Measurements from ENCODE around the gene RIBC2. TPM values are rescaled to one million over a fixed set of nuclear protein-coding genes. Genes with fewer than 3 reads are reported as not detected.

The RIBC2 gene
- total RNA-seq, 4 donors from 2014 or later, result 0.94 to 1.1 TPM; not detected in 2

DNA sequence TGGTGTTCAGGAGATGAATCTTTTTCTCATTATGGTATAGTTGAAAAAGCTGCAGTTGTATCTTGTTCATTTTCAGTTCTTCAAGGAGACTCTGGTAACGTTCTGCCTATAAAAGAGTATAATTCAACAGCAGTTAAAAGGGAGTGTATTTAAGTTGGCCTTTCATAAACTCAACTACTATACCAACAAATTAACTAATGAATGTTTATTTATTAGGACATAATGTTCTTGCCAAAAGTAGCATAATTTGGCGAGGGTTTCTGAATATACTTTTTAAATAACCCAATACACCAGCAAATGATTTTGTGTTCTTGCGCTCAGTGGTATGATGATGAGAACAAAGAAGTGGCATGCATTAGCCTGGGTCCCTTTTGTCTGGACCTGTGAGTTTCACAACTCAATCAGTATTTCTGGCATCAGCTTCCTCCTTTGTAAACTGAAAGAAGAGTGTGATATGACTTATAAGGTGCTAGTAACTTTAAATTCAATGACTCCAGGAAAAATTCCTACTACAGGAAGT is 11.0 kb upstream of the RIBC2 start:
- Histone ChIP-seq H3K4me3 (no peak overlapping the region), H3K9me3 (peaks cover 0 to 2% (median 0%) of the 10 kb centered on the region in 3 donors), H3K27me3 (peaks cover 9% of the 10 kb centered on the region), H3K36me3 (no peaks in the 10 kb centered on the region), H3K4me1 (no peaks in the 10 kb centered on the region), H3K27ac (no peak overlapping the region)
- TF ChIP-seq EP300 (IDR thresholded peaks at IDR 0.05) (no peak), POLR2A (IDR thresholded peaks at IDR 0.05) (no peak), CTCF (IDR thresholded peaks at IDR 0.05) (no peak), POLR2AphosphoS5 (IDR thresholded peaks at IDR 0.05) (no peak)
- no peak for ATAC-seq
- 48 to 69% methylated on average over 2 to 3 of the region's 3 CpGs for WGBS, 2 donors (ENCODE audit: low coverage in 1 of 2)

DNA sequence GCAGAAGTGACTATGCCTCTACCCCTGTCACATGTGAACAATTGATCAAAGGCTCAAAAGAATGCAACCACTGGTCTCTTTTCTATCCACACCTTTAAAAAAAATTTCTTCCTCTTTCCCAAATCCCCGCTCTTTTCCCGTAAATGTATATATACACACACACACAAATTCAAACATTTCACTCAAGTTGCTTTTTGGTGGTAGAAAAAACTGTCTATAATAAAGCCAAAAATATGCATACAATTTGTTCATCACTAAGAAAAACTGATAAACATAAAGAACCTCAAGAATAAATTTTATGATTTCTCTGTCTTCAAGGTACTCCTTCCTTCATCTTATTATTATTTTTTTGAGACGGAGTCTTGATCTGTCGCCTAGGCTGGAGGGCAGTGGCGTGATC is 5.7 kb upstream of the RIBC2 start:
- no peak for TF ChIP-seq EP300 (IDR thresholded peaks at IDR 0.05)
- no peak for TF ChIP-seq POLR2AphosphoS5 (IDR thresholded peaks at IDR 0.05)
- no peak for TF ChIP-seq CTCF (IDR thresholded peaks at IDR 0.05)
- TF ChIP-seq POLR2A (IDR thresholded peaks at IDR 0.05), result no peak
- H3K27ac ChIP-seq, result no peak overlapping the region
- peaks cover 4% of the 10 kb centered on the region for H3K27me3 ChIP-seq
- H3K4me1 ChIP-seq, result peaks cover 0 to under 1% (median 0%) of the 10 kb centered on the region in 3 donors
- no peak for ATAC-seq
- no peaks in the 10 kb centered on the region for H3K36me3 ChIP-seq
- peaks cover 0 to 11% (median 0%) of the 10 kb centered on the region in 3 donors for H3K9me3 ChIP-seq
- no peak overlapping the region for H3K4me3 ChIP-seq
- 92 to 95% methylated on average over 5 of the region's 5 CpGs for WGBS, 2 donors (ENCODE audit: low coverage in 1 of 2)

- H3K4me1 ChIP-seq, result peaks cover 0 to 14% (median 4%) of the 10 kb centered on the region in 3 donors
- no peak for ATAC-seq
- 80 to 85% methylated on average over 1 to 5 of the region's 27 CpGs for WGBS, 2 donors (ENCODE audit: low coverage in 1 of 2)
Observed at GRCh38 chr22:45413013-45413367, 503 bp upstream of the RIBC2 start.

GRCh38 chr22:45418056-45418769 is 4.7 kb downstream of the RIBC2 start:
- H3K27me3 ChIP-seq, result peaks cover 9% of the 10 kb centered on the region
- no peaks in the 10 kb centered on the region for H3K9me3 ChIP-seq
- no peak for TF ChIP-seq CTCF (IDR thresholded peaks at IDR 0.05)
- no peak for TF ChIP-seq POLR2AphosphoS5 (IDR thresholded peaks at IDR 0.05)
- no peak for TF ChIP-seq POLR2A (IDR thresholded peaks at IDR 0.05)
- TF ChIP-seq EP300 (IDR thresholded peaks at IDR 0.05), result no peak
- 85 to 94% methylated on average over 7 to 13 of the region's 16 CpGs for WGBS, 2 donors (ENCODE audit: low coverage in 1 of 2)
- H3K4me3 ChIP-seq, result no peak overlapping the region
- H3K36me3 ChIP-seq, result no peaks in the 10 kb centered on the region
- no peak for ATAC-seq
- H3K4me1 ChIP-seq, result peaks cover 0 to 9% (median 1%) of the 10 kb centered on the region in 3 donors
- no peak overlapping the region for H3K27ac ChIP-seq

More at GRCh38 chr22:45413013-45413367, 503 bp upstream of the RIBC2 start:
- Histone ChIP-seq H3K36me3 (no peaks in the 10 kb centered on the region), H3K4me3 (peak overlapping the region in 1 of 2 donors; percentile 52), H3K9me3 (peaks cover 0 to 4% (median 0%) of the 10 kb centered on the region in 3 donors), H3K27ac (no peak overlapping the region), H3K27me3 (peaks cover 11% of the 10 kb centered on the region)
- TF ChIP-seq POLR2A (IDR thresholded peaks at IDR 0.05) (no peak), POLR2AphosphoS5 (IDR thresholded peaks at IDR 0.05) (no peak), CTCF (IDR thresholded peaks at IDR 0.05) (no peak), EP300 (IDR thresholded peaks at IDR 0.05) (no peak)

DNA sequence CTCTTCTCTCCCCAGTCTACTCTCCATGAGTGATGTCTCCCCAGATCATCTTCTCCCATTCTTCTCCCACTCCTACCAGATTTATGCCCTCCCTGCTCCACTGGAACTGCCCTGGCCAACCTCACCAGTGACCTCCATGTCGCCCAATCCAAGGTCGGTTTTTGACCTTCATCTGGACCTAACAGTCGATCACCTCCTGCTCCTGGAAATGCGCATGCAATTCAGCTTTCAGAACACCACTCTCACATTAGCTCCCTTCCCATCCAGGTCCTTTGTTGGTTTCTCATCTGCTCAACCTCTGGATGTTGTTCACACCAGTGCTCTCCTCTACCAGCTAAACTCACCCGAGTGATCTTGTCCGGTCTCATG is 5.3 kb downstream of the RIBC2 start:
- Histone ChIP-seq H3K27ac (no peak overlapping the region), H3K4me1 (peaks cover 0 to 4% (median 0%) of the 10 kb centered on the region in 3 donors), H3K9me3 (no peaks in the 10 kb centered on the region), H3K4me3 (no peak overlapping the region), H3K27me3 (peaks cover 5% of the 10 kb centered on the region), H3K36me3 (no peaks in the 10 kb centered on the region)
- 93 to 95% methylated on average over 6 of the region's 6 CpGs for WGBS, 2 donors (ENCODE audit: low coverage in 1 of 2)
- TF ChIP-seq POLR2AphosphoS5 (IDR thresholded peaks at IDR 0.05) (no peak), CTCF (IDR thresholded peaks at IDR 0.05) (no peak), EP300 (IDR thresholded peaks at IDR 0.05) (no peak), POLR2A (IDR thresholded peaks at IDR 0.05) (no peak)
- ATAC-seq, result no peak

Measured in gastroesophageal sphincter (tissue), 4 donors.